ENCODE data around the gene SEMA3F. TPM values are rescaled to one million over a fixed set of nuclear protein-coding genes. Genes with fewer than 3 reads are reported as not detected.

Gene SEMA3F
- total and polyA plus RNA-seq, 2 of the 4 experiments (the other 2 are of a cell fraction): 7.3 to 23.3 TPM

DNA sequence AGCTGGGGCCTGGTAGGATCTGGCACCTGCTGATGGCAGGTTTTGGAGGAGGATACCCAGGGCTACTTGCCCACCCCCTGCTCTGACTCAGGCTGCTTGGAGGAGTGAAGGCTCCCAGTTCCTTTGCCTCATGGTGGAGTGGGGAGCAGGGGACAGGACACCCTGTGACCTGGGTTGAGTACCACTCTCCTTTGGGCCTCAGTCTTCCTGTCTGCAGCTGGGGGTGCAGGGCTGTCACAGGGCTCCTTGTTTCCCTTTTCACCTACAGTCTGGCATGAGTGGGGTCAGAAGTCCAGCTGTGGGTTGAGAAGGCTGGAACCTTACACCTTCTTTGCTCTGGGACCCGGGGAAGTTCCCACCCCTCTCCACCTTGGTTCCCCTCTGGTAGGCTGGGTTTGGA, 14.7 kb downstream of the SEMA3F start:
- Histone ChIP-seq H3K4me2 (ENCODE audit: low read depth, low read length) (no peak overlapping the region), H3K4me3 (ENCODE audit: insufficient read depth, low read depth, low read length) (no peak overlapping the region), H3K9ac (ENCODE audit: low read depth, low read length) (no peak overlapping the region), H3K9me1 (ENCODE audit: insufficient read depth, low read length) (peaks cover 31% of the 10 kb centered on the region), H2AK9ac (replicated peaks; ENCODE audit: low read depth, low read length, poor library complexity) (no peak overlapping the region), H3K56ac (ENCODE audit: extremely low read depth, insufficient read depth, low read length) (no peak overlapping the region), H4K20me1 (ENCODE audit: insufficient read depth, low read length) (peaks cover 4% of the 10 kb centered on the region; the same call in 1 of the 2 replicates), H3K36me3 (ENCODE audit: control insufficient read depth, insufficient read depth, low read length) (peaks cover 12% of the 10 kb centered on the region), H4K8ac (ENCODE audit: low read depth in 2 of 2, low read length in 2 of 2) (peak overlapping the region; percentile 85 to 99; a peak in 3 of 4 replicates), H2BK20ac (ENCODE audit: low read depth, low read length) (peak overlapping the region; percentile 22), H2BK120ac (ENCODE audit: low read depth, low read length) (peak overlapping the region; percentile 93), H3K9me3 (ENCODE audit: control insufficient read depth, insufficient read depth, low read length) (no peaks in the 10 kb centered on the region), H3K4me1 (ENCODE audit: control insufficient read depth, insufficient read depth, low read length) (peaks cover 41% of the 10 kb centered on the region), H3K79me1 (ENCODE audit: low read depth in 1 of 2, low read length in 2 of 2) (peaks cover 10 to 84% of the 10 kb centered on the region in 2 experiments; a peak in 3 of 4 replicates), H3K14ac (replicated peaks; ENCODE audit: low read depth, low read length) (peak overlapping the region; percentile 72; the same call in 1 of the 2 replicates), H2AK5ac (ENCODE audit: low read depth, low read length) (peak overlapping the region; percentile 97), H4K91ac (ENCODE audit: insufficient read depth, low read depth, low read length) (peak overlapping the region; percentile 79; the same call in 1 of the 2 replicates), H3K27ac (ENCODE audit: insufficient read depth, low read length) (peak overlapping the region; percentile 56; the same call in 1 of the 2 replicates), H3K18ac (ENCODE audit: low read depth, low read length) (peak overlapping the region; percentile 81; the same call in 1 of the 2 replicates), H2AFZ (replicated peaks; ENCODE audit: low read length, poor library complexity) (no peak overlapping the region), H3K27me3 (ENCODE audit: control insufficient read depth, insufficient read depth, low read length) (no peaks in the 10 kb centered on the region), H3K4ac (ENCODE audit: low read depth, low read length) (peak overlapping the region; percentile 88), H3K23ac (ENCODE audit: low read depth, low read length) (no peak overlapping the region; the same call in 1 of the 2 replicates), H4K5ac (ENCODE audit: low read depth, low read length) (peak overlapping the region; percentile 93; the same call in 1 of the 2 replicates), H2BK5ac (ENCODE audit: low read depth, low read length, poor library complexity, severe bottlenecking) (peak overlapping the region; percentile 97), H2BK15ac (ENCODE audit: low read depth, low read length) (peak overlapping the region; percentile 94; the same call in 1 of the 3 replicates)
- TF ChIP-seq MAFK (IDR thresholded peaks at IDR 0.05; ENCODE audit: low read depth, low read length): no peak
- TF ChIP-seq, protein P1, sequence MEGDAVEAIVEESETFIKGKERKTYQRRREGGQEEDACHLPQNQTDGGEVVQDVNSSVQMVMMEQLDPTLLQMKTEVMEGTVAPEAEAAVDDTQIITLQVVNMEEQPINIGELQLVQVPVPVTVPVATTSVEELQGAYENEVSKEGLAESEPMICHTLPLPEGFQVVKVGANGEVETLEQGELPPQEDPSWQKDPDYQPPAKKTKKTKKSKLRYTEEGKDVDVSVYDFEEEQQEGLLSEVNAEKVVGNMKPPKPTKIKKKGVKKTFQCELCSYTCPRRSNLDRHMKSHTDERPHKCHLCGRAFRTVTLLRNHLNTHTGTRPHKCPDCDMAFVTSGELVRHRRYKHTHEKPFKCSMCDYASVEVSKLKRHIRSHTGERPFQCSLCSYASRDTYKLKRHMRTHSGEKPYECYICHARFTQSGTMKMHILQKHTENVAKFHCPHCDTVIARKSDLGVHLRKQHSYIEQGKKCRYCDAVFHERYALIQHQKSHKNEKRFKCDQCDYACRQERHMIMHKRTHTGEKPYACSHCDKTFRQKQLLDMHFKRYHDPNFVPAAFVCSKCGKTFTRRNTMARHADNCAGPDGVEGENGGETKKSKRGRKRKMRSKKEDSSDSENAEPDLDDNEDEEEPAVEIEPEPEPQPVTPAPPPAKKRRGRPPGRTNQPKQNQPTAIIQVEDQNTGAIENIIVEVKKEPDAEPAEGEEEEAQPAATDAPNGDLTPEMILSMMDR (conservative IDR thresholded peaks at IDR 0.05; ENCODE audit: low read depth, low read length): no peak
- TF ChIP-seq FOS (IDR thresholded peaks at IDR 0.05; ENCODE audit: low read depth, low read length): no peak
- TF ChIP-seq POLR2A (IDR thresholded peaks at IDR 0.05; ENCODE audit: low read depth, low read length): no peak
- no peak for TF ChIP-seq RAD21 (IDR thresholded peaks at IDR 0.05; ENCODE audit: low read length)
- no peak for TF ChIP-seq CHD1 (IDR thresholded peaks at IDR 0.05; ENCODE audit: low read depth, low read length)
- no peak for TF ChIP-seq USF2 (IDR thresholded peaks at IDR 0.05; ENCODE audit: low read depth, low read length)
- no peak for TF ChIP-seq SMC3 (IDR thresholded peaks at IDR 0.05; ENCODE audit: low read depth, low read length)
- TF ChIP-seq MAZ (IDR thresholded peaks at IDR 0.05; ENCODE audit: borderline replicate concordance, low read depth, low read length): no peak
- no peak for TF ChIP-seq RFX5 (IDR thresholded peaks at IDR 0.05; ENCODE audit: low read depth, low read length)
- TF ChIP-seq BHLHE40 (IDR thresholded peaks at IDR 0.05; ENCODE audit: low read depth, low read length): no peak
- no peak for TF ChIP-seq MXI1 (IDR thresholded peaks at IDR 0.05; ENCODE audit: borderline replicate concordance, low read depth, low read length)
- no peak for TF ChIP-seq NFE2L2 (IDR thresholded peaks at IDR 0.05; ENCODE audit: low read depth, low read length)
- TF ChIP-seq, protein P2, sequence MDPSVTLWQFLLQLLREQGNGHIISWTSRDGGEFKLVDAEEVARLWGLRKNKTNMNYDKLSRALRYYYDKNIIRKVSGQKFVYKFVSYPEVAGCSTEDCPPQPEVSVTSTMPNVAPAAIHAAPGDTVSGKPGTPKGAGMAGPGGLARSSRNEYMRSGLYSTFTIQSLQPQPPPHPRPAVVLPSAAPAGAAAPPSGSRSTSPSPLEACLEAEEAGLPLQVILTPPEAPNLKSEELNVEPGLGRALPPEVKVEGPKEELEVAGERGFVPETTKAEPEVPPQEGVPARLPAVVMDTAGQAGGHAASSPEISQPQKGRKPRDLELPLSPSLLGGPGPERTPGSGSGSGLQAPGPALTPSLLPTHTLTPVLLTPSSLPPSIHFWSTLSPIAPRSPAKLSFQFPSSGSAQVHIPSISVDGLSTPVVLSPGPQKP (IDR thresholded peaks at IDR 0.05; ENCODE audit: borderline replicate concordance, low read depth, low read length): no peak
- ATAC-seq (ENCODE audit: low read depth) (no peak), DNase-seq (no peak)
- BruUV-seq (replicated peaks): no TSS peak
- dilution Hi-C loops (cut with HindIII; ENCODE audit: low sequenced_read_pairs, unreplicated experiment) (no loop called here), intact Hi-C loops (cut with micrococcal nuclease) (no loop called here), in situ Hi-C loops (cut with MboI; ENCODE audit: low sequenced_read_pairs) (no loop called here)
- WGBS, 2 experiments (ENCODE audit: extremely low coverage in 2 of 2, insufficient read length in 1 of 2): no CpG with 5 or more reads among the region's 1 CpG
- POLR2A ChIA-PET (ENCODE audit: unreplicated experiment): no interaction called here
- CTCF ChIA-PET: no interaction called here
